GM19025 (cell line): ENCODE measurements around the gene FNDC3B.

ENCODE experiments used
- ATAC-seq: cut with Tn5 transposase; IDR thresholded peaks from one replicate; pipeline ENCODE4 v1.9.1; 2021; ENCODE audit warnings: mild to moderate bottlenecking, low read depth, moderate library complexity; ENCODE audit not compliant: unreplicated experiment

Gene FNDC3B

GRCh38 chr3:172181932-172182586, 142.7 kb downstream of the FNDC3B start:
- ATAC-seq, result no peak

GRCh38 chr3:172182797-172183196, 143.4 kb downstream of the FNDC3B start:
- no peak for ATAC-seq

- ATAC-seq, result no peak
These were observed 144.9 kb downstream of the FNDC3B start for GRCh38 chr3:172184106-172184822.

GRCh38 chr3:172185907-172186306, 146.5 kb downstream of the FNDC3B start:
- no peak for ATAC-seq

- ATAC-seq, result no peak
These were observed 147.2 kb downstream of the FNDC3B start for GRCh38 chr3:172186607-172187006.

GRCh38 chr3:172187511-172187910, 148.1 kb downstream of the FNDC3B start:
- ATAC-seq, result no peak

- no peak for ATAC-seq
These were observed 149.1 kb downstream of the FNDC3B start for GRCh38 chr3:172188511-172188910.

- no peak for ATAC-seq
These were observed 149.8 kb downstream of the FNDC3B start for GRCh38 chr3:172189213-172189612.

GRCh38 chr3:172189987-172190603, 150.7 kb downstream of the FNDC3B start:
- no peak for ATAC-seq

GRCh38 chr3:172190980-172191379, 151.6 kb downstream of the FNDC3B start:
- no peak for ATAC-seq

- ATAC-seq, result no peak
These were observed 152.3 kb downstream of the FNDC3B start for GRCh38 chr3:172191629-172192028.

GRCh38 chr3:172192830-172193415, 153.5 kb downstream of the FNDC3B start:
- ATAC-seq, result no peak

GRCh38 chr3:172193436-172193835, 154.1 kb downstream of the FNDC3B start:
- ATAC-seq, result no peak

GRCh38 chr3:172194702-172195406, 155.5 kb downstream of the FNDC3B start:
- ATAC-seq, result no peak

- ATAC-seq, result no peak
These were observed 156.0 kb downstream of the FNDC3B start for GRCh38 chr3:172195407-172195754.

- ATAC-seq, result no peak
These were observed 158.0 kb downstream of the FNDC3B start for GRCh38 chr3:172197344-172197743.

GRCh38 chr3:172198428-172198827, 159.1 kb downstream of the FNDC3B start:
- ATAC-seq, result no peak

- no peak for ATAC-seq
These were observed 160.5 kb downstream of the FNDC3B start for GRCh38 chr3:172199850-172200369.

GRCh38 chr3:172201136-172201869, 161.9 kb downstream of the FNDC3B start:
- ATAC-seq, result no peak

GRCh38 chr3:172201870-172202236, 162.5 kb downstream of the FNDC3B start:
- no peak for ATAC-seq
